Progenitor cell of endocrine pancreas (in vitro differentiated cells): ENCODE data around the gene PTPRM. TPM values are rescaled to one million over a fixed set of nuclear protein-coding genes. Genes with fewer than 3 reads are reported as not detected.

Experiments
- DNase-seq: peaks from one replicate; pipeline ENCODE4 v3.0.0; 2021; ENCODE audit warnings: low spot score; ENCODE audit not compliant: unreplicated experiment
- H3K27ac Mint-ChIP-seq: 2 replicates; pipeline ENCODE4 v1.8.0; 2021; ENCODE audit warnings: mild to moderate bottlenecking, moderate library complexity, mixed read lengths
- H3K27me3 Mint-ChIP-seq: 2 replicates; pipeline ENCODE4 v1.8.0; 2021; ENCODE audit warnings: mixed read lengths
- H3K36me3 Mint-ChIP-seq: 2 replicates; pipeline ENCODE4 v1.8.0; 2022; ENCODE audit warnings: mixed read lengths; ENCODE audit not compliant: insufficient read depth
- H3K4me1 Mint-ChIP-seq: 2 replicates; pipeline ENCODE4 v1.8.0; 2021; ENCODE audit warnings: low read depth, mixed read lengths
- H3K4me3 Mint-ChIP-seq: 2 replicates; pipeline ENCODE4 v1.8.0; 2021; ENCODE audit warnings: low read depth, mild to moderate bottlenecking, moderate library complexity, mixed read lengths
- H3K9me3 Mint-ChIP-seq: 2 replicates; pipeline ENCODE4 v1.8.0; 2021; ENCODE audit warnings: low read depth, mixed read lengths
- total RNA-seq: library from RNA; stranded (reverse); gene quantifications from 2 replicates; pipeline ENCODE4 v1.2.1, GENCODE V29; 2021
- TF ChIP-seq, protein P1 (sequence below): fragments of 200-600 bp; sonication (generic); IDR thresholded peaks from one replicate; pipeline ENCODE4 v1.5.0; 2021; ENCODE audit warnings: antibody characterized with exemption, mild to moderate bottlenecking; ENCODE audit not compliant: unreplicated experiment

The PTPRM gene
- total RNA-seq, 1 donor from 2014 or later: 23.2 TPM

DNA sequence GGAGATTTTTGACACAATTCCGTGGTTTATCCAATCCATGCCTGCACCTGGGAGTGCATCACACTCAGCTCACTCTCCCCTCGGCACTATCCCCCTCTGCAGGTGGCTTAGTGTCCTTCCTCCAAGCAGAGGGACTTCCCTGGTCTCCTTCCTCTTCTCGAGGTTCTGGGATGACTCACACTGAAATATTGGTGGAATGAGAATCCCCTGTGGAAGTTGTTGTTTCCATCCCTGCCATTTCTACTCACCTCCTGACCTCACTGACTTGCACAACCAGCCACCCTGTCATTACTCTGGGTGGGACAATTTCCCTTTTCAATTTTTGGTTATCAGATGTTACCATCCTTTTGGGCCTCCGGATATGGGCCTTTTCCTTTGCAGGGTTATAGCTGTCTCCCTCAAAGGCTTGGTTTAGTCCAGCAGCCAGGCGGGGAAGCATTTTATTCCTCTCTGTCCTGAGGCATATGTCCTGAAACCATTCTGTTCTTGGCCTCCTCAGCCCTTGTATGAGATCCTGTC, 59.9 kb downstream of the PTPRM start:
- H3K36me3 Mint-ChIP-seq: no peaks in the 10 kb centered on the region
- H3K27me3 Mint-ChIP-seq: no peaks in the 10 kb centered on the region
- TF ChIP-seq, protein P1, sequence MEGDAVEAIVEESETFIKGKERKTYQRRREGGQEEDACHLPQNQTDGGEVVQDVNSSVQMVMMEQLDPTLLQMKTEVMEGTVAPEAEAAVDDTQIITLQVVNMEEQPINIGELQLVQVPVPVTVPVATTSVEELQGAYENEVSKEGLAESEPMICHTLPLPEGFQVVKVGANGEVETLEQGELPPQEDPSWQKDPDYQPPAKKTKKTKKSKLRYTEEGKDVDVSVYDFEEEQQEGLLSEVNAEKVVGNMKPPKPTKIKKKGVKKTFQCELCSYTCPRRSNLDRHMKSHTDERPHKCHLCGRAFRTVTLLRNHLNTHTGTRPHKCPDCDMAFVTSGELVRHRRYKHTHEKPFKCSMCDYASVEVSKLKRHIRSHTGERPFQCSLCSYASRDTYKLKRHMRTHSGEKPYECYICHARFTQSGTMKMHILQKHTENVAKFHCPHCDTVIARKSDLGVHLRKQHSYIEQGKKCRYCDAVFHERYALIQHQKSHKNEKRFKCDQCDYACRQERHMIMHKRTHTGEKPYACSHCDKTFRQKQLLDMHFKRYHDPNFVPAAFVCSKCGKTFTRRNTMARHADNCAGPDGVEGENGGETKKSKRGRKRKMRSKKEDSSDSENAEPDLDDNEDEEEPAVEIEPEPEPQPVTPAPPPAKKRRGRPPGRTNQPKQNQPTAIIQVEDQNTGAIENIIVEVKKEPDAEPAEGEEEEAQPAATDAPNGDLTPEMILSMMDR: no peak
- H3K4me3 Mint-ChIP-seq: no peak overlapping the region
- no peak overlapping the region for H3K27ac Mint-ChIP-seq
- DNase-seq: no peak
- no peaks in the 10 kb centered on the region for H3K9me3 Mint-ChIP-seq
- peaks cover 13% of the 10 kb centered on the region for H3K4me1 Mint-ChIP-seq

DNA sequence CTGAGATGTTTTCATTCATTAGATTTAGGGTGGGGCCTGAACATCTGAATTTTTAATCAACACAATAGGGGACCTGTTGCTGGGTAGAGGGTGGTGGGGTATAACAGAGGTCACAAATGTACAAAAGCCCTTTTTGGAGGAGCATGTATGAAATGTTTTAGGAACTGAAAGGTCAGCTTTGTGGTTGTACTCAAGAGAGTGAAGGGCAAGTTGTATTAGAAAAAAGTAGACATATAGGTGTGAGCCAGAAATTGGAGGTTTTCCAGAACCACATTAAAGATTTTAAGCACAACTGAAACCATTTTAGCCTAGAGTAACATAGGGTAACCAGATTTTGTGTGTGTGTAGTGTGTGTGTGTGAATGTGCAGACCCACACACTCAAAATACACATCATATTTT, 62.3 kb downstream of the PTPRM start:
- TF ChIP-seq, protein P1: no peak

DNA sequence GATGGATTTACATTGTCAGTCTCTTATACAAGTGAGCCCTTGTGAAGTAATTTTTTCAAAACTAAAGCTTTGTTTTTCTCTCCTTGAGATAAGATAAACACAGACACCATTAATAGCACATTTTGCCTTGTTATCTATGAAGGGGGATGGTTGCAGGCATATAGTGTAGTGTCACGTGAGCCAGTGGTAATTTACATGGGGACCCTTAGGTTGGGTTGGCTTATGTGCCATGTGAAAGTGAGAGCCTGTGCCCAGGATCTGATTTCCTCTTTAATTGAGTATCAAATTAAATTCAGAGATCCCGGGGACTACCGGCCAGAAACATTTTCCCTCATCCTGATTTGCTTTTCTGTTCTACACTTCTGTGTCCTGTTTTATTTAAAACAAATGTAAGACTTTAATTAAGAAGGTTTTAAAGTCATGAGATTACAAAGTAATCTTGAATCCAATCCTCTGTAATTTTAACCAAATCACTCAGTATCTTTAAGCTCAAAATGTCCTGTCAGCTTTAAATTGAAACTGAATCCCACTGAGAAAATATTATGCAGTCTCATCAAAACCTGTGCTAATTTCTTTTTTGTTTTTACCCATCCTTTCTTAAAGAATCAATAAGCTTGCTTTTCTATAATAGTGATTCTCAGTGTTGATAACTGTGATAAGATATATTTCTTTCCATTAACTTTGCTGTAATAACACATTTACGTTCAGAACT, 63.8 kb downstream of the PTPRM start:
- Mint-ChIP-seq H3K4me3 (no peak overlapping the region), H3K36me3 (no peaks in the 10 kb centered on the region), H3K27me3 (no peaks in the 10 kb centered on the region), H3K27ac (no peak overlapping the region), H3K4me1 (peaks cover 11% of the 10 kb centered on the region), H3K9me3 (no peaks in the 10 kb centered on the region)
- no peak for DNase-seq
- TF ChIP-seq, protein P1: no peak

More for the DNA sequence above, 62.3 kb downstream of the PTPRM start:
- no peak for DNase-seq
- Mint-ChIP-seq H3K9me3 (no peaks in the 10 kb centered on the region), H3K27ac (no peak overlapping the region), H3K4me1 (peaks cover 13% of the 10 kb centered on the region), H3K4me3 (no peak overlapping the region), H3K27me3 (no peaks in the 10 kb centered on the region), H3K36me3 (no peaks in the 10 kb centered on the region)

DNA sequence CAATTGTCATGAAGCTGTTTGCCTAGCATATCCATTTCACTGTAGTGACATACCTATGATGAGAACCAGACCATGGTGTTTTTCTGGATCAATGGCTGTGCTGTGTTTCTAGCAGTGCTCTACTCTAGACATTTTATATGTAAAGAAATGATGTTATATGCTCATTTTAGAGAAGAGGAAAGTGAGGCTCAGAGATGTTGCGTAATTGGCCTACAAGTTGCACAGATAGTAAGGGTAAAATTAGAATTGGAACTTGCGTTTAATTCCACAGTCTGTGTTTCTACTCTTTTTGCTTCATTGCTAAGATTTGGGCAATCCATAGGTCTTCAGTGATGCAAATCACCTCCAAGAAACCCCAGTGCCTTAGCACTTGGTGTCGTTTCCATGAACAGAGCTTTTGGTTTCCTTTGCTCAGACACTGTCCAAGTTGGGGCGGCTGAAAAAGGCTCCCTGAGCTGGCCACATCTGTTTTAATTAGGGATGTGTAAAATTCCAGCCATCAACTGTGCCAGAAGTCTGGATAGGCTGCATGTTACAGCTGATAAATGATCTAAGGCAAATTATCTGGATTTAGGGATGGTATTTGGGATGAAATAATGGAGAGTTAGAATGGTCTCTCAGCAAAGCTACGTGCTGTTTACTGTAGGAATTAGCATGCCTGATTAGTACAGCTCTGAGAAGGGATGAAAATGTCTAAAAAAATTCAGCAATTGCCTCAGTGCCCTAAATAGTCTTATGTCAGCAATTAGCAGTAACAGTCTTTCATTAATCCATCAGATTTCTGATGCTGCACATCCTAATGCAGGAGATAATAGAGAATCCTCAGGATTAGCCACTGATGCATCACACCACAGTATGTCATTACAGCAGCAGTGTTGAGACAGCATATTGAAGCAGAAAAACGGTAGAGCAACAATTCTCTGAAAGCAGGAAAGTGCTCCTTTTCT, 65.3 kb downstream of the PTPRM start:
- no peak for DNase-seq
- H3K4me3 Mint-ChIP-seq: no peak overlapping the region
- TF ChIP-seq, protein P1: no peak
- no peaks in the 10 kb centered on the region for H3K27me3 Mint-ChIP-seq
- no peaks in the 10 kb centered on the region for H3K9me3 Mint-ChIP-seq
- H3K36me3 Mint-ChIP-seq: no peaks in the 10 kb centered on the region
- H3K4me1 Mint-ChIP-seq: peaks cover 7% of the 10 kb centered on the region
- no peak overlapping the region for H3K27ac Mint-ChIP-seq

DNA sequence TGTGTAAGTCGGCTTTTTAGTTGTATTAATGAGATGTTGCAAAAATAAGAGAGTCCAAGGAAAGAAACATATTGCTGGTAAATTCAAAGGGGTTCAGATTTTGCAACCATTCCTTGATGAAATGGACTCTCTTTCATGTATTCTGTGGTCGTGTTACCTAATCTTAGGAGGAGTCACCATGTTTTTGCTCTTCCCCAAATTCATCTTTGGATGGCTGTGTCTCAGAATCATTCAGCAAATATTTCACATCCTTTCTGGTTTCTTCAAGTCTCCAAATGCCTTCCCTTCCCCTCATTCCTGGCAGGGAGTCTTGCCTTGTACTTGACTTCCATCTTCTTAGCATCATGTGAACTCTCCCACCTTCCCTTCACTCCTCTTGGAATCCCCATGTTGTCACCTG, 66.1 kb downstream of the PTPRM start:
- Mint-ChIP-seq H3K4me1 (peaks cover 7% of the 10 kb centered on the region), H3K27me3 (no peaks in the 10 kb centered on the region), H3K9me3 (no peaks in the 10 kb centered on the region), H3K27ac (no peak overlapping the region), H3K4me3 (no peak overlapping the region), H3K36me3 (no peaks in the 10 kb centered on the region)
- no peak for DNase-seq
- TF ChIP-seq, protein P1: no peak
